Endodermal cell (in vitro differentiated cells): ENCODE results near the gene ELAVL2. TPM values are rescaled to one million over a fixed set of nuclear protein-coding genes. Genes with fewer than 3 reads are reported as not detected.

Experiments
- DNase-seq: peaks from one replicate; pipeline ENCODE4 v3.0.0-alpha.2; 2017
- H3K27ac ChIP-seq: 2 replicates; pipeline ENCODE4 v1.5.1; 2013; ENCODE audit warnings: mild to moderate bottlenecking, low read depth, low read length, moderate library complexity
- H3K27me3 ChIP-seq: 2 replicates; pipeline ENCODE4 v1.6.1; 2013; ENCODE audit warnings: mild to moderate bottlenecking, low read length, moderate library complexity; ENCODE audit not compliant: insufficient read depth, control insufficient read depth, poor library complexity, severe bottlenecking
- H3K36me3 ChIP-seq: 2 replicates; pipeline ENCODE4 v1.7.0; 2013; ENCODE audit warnings: mild to moderate bottlenecking, low read length, moderate library complexity; ENCODE audit not compliant: control insufficient read depth, insufficient read depth
- H3K4me1 ChIP-seq: one replicate; pipeline ENCODE4 v1.7.0; 2013; ENCODE audit warnings: low read length; ENCODE audit not compliant: control insufficient read depth, insufficient read depth
- H3K4me3 ChIP-seq: 2 replicates; pipeline ENCODE4 v1.5.1; 2013; ENCODE audit warnings: mild to moderate bottlenecking, low read length, moderate library complexity
- H3K9ac ChIP-seq: 2 replicates; pipeline ENCODE4 v1.6.1; 2013; ENCODE audit warnings: mild to moderate bottlenecking, low read length, moderate library complexity; ENCODE audit not compliant: poor library complexity, severe bottlenecking; ENCODE audit errors: extremely low read depth
- H3K9me3 ChIP-seq: 2 replicates; pipeline ENCODE4 v1.6.1; 2013; ENCODE audit warnings: mild to moderate bottlenecking, low read length, moderate library complexity; ENCODE audit not compliant: control insufficient read depth
- H3K27ac Mint-ChIP-seq: 2 replicates; pipeline ENCODE4 v1.8.0; 2020; ENCODE audit warnings: mixed read lengths
- H3K27me3 Mint-ChIP-seq: 2 replicates; pipeline ENCODE4 v1.8.0; 2021; ENCODE audit warnings: mild to moderate bottlenecking, mixed read lengths; ENCODE audit not compliant: insufficient read depth
- H3K36me3 Mint-ChIP-seq: 2 replicates; pipeline ENCODE4 v1.8.0; 2020; ENCODE audit warnings: low read depth, mixed read lengths
- H3K4me1 Mint-ChIP-seq: 2 replicates; pipeline ENCODE4 v1.8.0; 2020; ENCODE audit warnings: mixed read lengths
- H3K4me3 Mint-ChIP-seq: 2 replicates; pipeline ENCODE4 v1.8.0; 2020; ENCODE audit warnings: mild to moderate bottlenecking, moderate library complexity, mixed read lengths
- H3K9me3 Mint-ChIP-seq: 2 replicates; pipeline ENCODE4 v1.8.0; 2020; ENCODE audit warnings: mild to moderate bottlenecking, mixed read lengths
- WGBS, 2 experiments: methylation state at CpG; one replicate each; pipeline versions ENCODE4 v1.1.5 to v1.1.7; 2013; ENCODE audit warnings: missing lambda C conversion rate in 2 of 2, mixed read lengths in 1 of 2; ENCODE audit not compliant: insufficient coverage in 1 of 2, insufficient read length in 1 of 2; 5-methylcytosine and 5-hydroxymethylcytosine counted together
- total RNA-seq, 2 donors: library from RNA; stranded (reverse); fragmentation: NEBNext Ultra II Directional in 1 of 2; extraction: Animal tissue kit (Norgen Biotek cat#: 25700) in 1 of 2; gene quantifications; 2 replicates in 1 of 2; 3 replicates in 1 of 2; pipeline ENCODE4 v1.2.1, GENCODE V29; 2021
- TF ChIP-seq, protein P1 (sequence below): fragments of 200-600 bp; sonication (generic); conservative IDR thresholded peaks from 2 replicates; pipeline ENCODE4 v1.5.0; 2021; ENCODE audit warnings: antibody characterized with exemption, mild to moderate bottlenecking

The ELAVL2 gene
- total RNA-seq, 2 donors from 2014 or later: 4.7 to 6.2 TPM

DNA sequence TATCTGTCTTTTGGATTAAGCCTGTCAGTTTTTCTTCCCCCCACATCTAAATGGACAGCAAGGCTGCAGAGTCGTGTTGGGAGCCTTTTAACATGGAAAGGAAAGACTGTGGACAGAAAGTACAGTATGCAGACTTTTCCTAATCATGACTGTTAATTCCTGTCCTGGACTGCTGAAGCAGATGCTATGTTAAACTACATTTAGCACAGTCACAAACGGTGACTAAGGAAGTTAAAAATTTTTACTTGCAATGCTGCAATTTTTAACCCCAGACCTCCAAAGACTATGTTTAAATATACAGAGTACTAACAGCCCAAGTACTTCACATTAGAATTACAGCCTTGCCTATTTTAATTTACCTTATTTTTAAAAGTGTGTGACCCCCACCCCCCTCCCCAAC, 51.8 kb downstream of the ELAVL2 start:
- Mint-ChIP-seq H3K27me3 (peaks cover 11% of the 10 kb centered on the region), H3K4me1 (peaks cover 63% of the 10 kb centered on the region), H3K36me3 (peaks cover 6% of the 10 kb centered on the region), H3K27ac (no peak overlapping the region), H3K4me3 (no peak overlapping the region), H3K9me3 (peaks cover 10% of the 10 kb centered on the region)
- no peaks in the 10 kb centered on the region for H3K36me3 ChIP-seq
- H3K9ac ChIP-seq: no peak overlapping the region
- H3K4me3 ChIP-seq: no peak overlapping the region
- TF ChIP-seq, protein P1, sequence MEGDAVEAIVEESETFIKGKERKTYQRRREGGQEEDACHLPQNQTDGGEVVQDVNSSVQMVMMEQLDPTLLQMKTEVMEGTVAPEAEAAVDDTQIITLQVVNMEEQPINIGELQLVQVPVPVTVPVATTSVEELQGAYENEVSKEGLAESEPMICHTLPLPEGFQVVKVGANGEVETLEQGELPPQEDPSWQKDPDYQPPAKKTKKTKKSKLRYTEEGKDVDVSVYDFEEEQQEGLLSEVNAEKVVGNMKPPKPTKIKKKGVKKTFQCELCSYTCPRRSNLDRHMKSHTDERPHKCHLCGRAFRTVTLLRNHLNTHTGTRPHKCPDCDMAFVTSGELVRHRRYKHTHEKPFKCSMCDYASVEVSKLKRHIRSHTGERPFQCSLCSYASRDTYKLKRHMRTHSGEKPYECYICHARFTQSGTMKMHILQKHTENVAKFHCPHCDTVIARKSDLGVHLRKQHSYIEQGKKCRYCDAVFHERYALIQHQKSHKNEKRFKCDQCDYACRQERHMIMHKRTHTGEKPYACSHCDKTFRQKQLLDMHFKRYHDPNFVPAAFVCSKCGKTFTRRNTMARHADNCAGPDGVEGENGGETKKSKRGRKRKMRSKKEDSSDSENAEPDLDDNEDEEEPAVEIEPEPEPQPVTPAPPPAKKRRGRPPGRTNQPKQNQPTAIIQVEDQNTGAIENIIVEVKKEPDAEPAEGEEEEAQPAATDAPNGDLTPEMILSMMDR: no peak
- H3K27me3 ChIP-seq: no peaks in the 10 kb centered on the region
- peaks cover 8% of the 10 kb centered on the region for H3K9me3 ChIP-seq
- no peak for DNase-seq
- peaks cover 3% of the 10 kb centered on the region for H3K4me1 ChIP-seq
- H3K27ac ChIP-seq: no peak overlapping the region
- 79 to 100% methylated on average over 1 to 2 of the region's 2 CpGs for WGBS, 2 experiments

DNA sequence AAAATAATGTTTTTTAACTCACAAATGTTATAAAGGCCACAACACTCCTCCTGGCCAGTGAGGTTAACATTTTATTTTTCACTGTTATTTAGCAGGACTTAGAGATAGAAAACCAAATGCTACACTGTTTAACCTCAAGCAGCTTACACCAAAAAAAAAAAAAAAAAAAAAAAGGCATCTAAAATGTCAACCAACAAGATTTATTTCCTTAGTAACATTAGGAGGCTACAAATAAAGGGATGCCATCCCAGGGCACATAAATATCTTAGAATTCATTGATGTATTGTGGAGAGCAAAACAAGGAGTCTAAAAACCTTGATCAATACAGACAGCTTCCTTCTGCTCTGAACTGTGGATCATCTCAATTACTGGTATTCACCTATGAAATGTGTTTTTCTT, 53.7 kb downstream of the ELAVL2 start:
- Mint-ChIP-seq H3K4me3 (no peak overlapping the region), H3K27me3 (peaks cover 11% of the 10 kb centered on the region), H3K9me3 (peaks cover 10% of the 10 kb centered on the region)

DNA sequence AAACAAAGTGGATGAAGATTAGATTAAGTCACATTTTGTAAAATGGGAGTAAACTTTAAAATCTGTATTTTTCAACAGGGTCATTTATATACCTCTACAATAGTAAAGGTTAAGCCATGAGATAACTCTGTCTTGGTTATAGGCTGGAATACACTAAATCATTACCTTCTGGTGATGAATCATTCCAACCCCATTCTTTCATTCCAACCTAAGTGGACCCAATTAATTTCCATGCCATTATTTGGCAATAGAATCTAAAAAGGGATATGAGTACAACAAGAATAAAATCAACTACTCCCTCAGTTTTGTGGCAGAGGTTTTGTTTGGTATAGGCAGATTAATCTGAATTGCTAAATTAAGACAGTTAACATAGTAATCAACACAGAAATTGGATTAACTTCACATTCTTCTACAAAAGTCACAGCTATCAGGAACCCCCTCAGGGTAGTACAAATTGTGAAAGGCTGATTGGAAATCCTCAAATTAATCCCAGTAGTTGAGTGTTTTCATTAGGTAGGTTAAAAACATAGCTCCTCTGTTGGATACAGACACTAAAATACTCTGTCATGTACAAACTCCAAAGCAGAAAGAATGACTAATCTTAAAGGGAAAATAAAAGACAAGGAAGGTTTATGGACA, 54.2 kb downstream of the ELAVL2 start:
- peaks cover 62% of the 10 kb centered on the region for H3K4me1 Mint-ChIP-seq
- H3K4me3 Mint-ChIP-seq: no peak overlapping the region
- peaks cover 8% of the 10 kb centered on the region for H3K9me3 ChIP-seq

More for the DNA sequence above, 53.7 kb downstream of the ELAVL2 start:
- H3K27ac ChIP-seq: no peak overlapping the region
- H3K27ac Mint-ChIP-seq: peak overlapping the region; percentile 71
- no peak overlapping the region for H3K9ac ChIP-seq
- no peaks in the 10 kb centered on the region for H3K4me1 ChIP-seq
- peaks cover 65% of the 10 kb centered on the region for H3K4me1 Mint-ChIP-seq
- DNase-seq: no peak
- H3K36me3 ChIP-seq: no peaks in the 10 kb centered on the region
- no peaks in the 10 kb centered on the region for H3K27me3 ChIP-seq
- H3K9me3 ChIP-seq: peaks cover 8% of the 10 kb centered on the region
- H3K4me3 ChIP-seq: peak overlapping the region; percentile 16
- TF ChIP-seq, protein P1: no peak
- H3K36me3 Mint-ChIP-seq: peaks cover 6% of the 10 kb centered on the region

More for the DNA sequence above, 54.2 kb downstream of the ELAVL2 start:
- no peak for DNase-seq
- Histone ChIP-seq H3K4me3 (peak overlapping the region; percentile 16), H3K27me3 (no peaks in the 10 kb centered on the region), H3K36me3 (no peaks in the 10 kb centered on the region), H3K9ac (no peak overlapping the region), H3K27ac (no peak overlapping the region), H3K4me1 (no peaks in the 10 kb centered on the region)
- H3K27ac Mint-ChIP-seq: peak overlapping the region; percentile 71
- H3K27me3 Mint-ChIP-seq: peaks cover 9% of the 10 kb centered on the region
- TF ChIP-seq, protein P1: no peak
- H3K36me3 Mint-ChIP-seq: peaks cover 6% of the 10 kb centered on the region
- peaks cover 10% of the 10 kb centered on the region for H3K9me3 Mint-ChIP-seq
